GM12801 (cell line): ENCODE data around the gene FXYD2.
A peak's percentile ranks its signal among the peaks of the same experiment; 100 is the strongest.

Experiments
- TF ChIP-seq, protein P1 (sequence below): IDR thresholded peaks from one replicate; pipeline ENCODE4 v1.5.1; 2011; ENCODE audit warnings: control low read depth; ENCODE audit not compliant: insufficient read length; ENCODE audit errors: extremely low read depth

The FXYD2 gene

DNA sequence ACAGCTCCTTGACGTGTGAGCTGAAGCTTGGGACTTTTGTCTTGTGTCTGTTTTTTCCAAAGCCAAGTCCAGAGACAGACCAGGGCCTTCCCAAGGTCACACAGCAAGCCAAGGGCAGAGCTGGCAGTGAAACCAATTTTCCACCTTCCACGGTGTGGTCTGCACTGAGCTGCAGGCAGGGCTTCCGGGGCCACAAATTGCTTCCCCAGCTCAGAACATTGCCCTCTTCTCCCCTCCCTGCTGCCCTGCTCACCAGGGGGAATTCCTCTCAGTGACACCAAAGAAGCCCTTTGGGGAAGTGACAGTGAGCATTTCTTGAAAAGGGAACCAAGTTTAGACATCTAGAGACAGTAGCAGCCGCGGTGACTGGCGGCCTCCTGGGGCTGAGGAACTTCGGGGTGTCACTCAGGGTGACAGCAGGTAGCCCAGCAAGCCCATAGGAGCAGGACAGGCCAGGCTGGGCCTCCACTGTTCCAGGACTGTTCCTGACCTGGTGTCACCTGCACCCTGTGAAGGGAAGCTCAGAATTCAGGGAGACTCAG is 9.2 kb downstream of the FXYD2 start:
- TF ChIP-seq, protein P1, sequence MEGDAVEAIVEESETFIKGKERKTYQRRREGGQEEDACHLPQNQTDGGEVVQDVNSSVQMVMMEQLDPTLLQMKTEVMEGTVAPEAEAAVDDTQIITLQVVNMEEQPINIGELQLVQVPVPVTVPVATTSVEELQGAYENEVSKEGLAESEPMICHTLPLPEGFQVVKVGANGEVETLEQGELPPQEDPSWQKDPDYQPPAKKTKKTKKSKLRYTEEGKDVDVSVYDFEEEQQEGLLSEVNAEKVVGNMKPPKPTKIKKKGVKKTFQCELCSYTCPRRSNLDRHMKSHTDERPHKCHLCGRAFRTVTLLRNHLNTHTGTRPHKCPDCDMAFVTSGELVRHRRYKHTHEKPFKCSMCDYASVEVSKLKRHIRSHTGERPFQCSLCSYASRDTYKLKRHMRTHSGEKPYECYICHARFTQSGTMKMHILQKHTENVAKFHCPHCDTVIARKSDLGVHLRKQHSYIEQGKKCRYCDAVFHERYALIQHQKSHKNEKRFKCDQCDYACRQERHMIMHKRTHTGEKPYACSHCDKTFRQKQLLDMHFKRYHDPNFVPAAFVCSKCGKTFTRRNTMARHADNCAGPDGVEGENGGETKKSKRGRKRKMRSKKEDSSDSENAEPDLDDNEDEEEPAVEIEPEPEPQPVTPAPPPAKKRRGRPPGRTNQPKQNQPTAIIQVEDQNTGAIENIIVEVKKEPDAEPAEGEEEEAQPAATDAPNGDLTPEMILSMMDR, result no peak

DNA sequence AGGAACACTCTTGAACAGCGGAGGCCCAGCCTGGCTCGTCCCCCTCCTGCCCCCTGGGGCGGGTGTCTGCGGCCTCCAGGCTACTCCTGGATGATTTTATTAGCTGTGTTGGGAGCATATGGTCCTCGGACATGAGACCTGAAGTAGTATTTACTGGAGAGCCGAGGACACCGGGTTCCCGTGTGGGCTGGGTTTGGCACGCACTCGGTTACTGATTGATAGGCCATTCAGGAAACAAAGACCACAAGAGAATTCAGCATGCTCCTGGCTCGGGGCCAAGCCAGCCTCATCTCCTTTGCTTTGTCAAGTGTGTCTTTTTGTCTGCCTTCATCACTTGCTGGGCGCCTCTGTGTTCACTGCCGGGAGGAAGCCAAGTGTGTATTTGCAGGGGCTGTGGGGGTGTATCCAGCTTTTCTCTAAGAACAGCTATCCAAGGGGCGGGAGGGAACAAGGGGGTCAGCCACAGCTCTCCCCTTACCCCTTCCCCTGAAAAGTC is 9.7 kb downstream of the FXYD2 start:
- TF ChIP-seq, protein P1, result no peak

DNA sequence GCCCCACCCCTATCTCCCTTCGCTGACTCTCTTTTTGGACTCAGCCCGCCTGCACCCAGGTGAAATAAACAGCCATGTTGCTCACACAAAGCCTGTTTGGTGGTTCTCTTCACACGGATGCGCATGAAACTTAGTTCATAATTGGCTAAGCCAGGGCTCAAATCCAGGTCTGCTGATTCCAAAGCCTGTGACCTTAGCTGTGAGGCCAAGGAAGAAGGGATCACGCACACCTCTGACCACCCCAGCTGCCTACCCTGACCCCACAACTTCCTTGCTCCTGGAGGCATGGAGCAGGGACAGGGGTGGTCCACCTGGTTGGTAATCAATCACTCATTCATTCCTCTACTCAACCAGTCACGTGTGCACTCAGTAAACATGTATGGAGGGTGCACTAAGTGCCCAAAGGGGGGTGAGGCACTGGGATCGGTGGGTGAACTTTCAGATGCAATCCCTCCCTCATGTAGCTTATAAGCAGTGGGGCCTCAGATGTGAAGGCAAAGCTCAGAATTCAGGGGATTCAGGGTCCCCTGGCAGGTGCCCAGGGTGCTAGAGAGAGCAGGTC is 10.3 kb downstream of the FXYD2 start:
- TF ChIP-seq, protein P1, result no peak

DNA sequence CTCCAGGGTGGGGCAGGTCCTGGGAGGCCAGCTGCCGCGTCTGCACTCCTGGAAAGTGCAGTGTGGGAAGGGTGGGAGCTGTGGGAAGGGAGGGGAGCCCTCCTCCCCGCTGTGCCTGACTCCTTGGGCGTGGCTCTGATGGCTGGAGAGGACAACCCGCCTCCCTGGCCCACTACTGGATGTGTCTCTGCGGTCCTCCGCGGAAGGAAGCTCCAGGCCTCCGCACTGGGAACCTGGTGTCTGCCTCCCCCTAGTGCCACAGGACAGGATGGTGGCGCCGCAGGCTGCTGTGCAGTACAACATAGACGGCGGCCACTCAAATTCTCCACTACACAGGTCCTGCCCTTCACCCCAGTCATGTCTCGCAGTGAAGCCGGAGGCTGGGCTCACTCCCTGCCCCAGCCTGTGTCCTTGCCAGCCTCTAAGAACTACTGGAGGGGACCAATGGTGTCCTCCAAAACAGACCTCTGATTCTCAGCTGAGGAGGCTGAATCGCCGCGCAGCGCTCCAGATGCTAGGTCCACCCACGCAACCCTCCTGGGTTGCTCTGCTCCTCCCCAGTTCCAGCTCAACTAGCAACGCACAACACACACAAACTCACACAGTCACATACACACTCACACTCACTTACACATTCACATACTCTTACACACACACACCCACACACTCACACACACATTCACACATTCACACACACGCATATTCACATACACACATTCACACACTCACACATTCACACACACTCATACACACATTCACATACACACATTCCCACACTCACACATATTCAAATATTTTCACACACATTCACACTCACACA is 15.1 kb downstream of the FXYD2 start:
- TF ChIP-seq, protein P1, result no peak

DNA sequence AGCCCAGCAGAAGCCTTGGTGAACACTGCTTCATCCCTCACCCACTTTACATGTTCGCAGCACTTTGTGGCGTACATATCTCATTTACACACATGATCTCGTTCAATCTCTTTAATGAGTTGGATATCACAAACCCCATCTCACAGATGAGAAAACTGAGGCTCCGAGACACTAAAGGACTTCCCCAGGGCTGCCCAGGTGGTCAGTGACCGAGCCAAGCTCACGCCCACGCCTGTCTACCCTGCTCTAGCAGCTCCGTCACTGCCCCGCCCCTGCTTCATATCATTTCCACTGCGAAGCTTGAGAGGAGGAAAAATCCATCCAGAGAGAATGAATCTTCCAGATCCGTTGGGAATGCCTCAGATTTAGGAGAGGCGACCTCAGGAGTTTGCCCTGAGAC is 15.8 kb downstream of the FXYD2 start:
- TF ChIP-seq, protein P1, result no peak

DNA sequence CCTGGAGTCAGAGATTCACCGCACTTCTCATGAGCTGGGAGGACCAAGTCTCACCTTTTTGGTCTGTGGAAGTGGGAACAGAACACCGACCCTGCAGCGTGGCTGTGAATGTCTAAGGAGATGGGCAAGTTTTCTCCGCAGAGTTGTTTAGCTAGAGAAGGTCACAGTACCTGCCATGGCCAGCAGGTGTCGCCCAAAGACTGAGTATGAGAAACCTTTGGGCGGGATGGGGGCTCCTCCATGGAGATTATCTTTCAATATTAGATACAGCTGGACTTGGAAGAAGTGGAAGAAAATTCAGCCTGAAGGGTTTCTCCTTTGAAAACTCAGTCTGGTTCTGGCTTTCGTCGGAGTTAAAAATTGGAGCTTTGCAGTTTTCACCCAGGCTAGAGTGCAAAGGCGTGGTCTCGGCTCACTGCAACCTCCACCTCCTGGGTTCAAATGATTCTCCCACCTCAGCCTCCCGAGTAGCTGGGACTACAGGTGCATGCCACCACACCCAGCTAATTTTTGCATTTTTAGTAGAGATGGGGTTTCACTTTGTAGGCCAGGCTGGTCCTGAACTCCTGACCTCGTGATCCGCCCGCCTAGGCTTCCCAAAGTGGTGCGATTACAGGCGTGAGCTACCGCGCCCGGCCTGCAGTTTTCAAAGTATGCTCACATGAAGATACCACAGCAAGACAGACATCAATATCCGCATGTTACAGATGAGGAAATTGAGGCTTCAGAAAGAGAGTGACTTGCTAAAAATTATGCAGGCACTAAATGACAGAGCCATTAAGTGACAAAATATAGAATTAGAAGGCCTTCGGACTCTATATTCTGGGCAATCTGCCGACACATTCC is 16.8 kb downstream of the FXYD2 start:
- TF ChIP-seq, protein P1, result peak; percentile 53

DNA sequence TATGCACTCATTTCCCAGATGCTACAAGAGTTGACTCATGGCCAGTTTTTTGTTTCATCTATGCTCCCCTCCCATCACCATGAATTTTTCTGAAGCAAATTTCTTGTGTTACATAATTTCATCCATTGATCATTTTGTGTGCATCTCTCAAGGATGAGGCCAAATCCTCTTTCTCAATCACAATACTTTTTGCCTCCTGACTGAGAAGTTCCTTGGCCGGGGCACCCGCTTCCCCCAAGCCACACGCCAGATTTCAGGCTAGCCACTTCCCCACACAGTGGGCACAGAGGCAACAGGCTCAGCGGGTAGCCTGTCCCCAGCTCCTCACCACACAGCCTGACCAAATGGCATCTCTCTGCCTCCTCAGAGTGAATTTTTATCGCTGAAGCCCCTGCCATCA is 17.7 kb downstream of the FXYD2 start:
- TF ChIP-seq, protein P1, result no peak
